Breast epithelium (tissue), 3 donors: ENCODE measurements around the gene ASPG.

Experiments
- CTCF ChIP-seq, 3 donors: fragments of 450-650 bp; IDR thresholded peaks; one replicate each; pipeline ENCODE4 v1.5.1; 2016 to 2017; ENCODE audit warnings: antibody characterized with exemption in 3 of 3, mild to moderate bottlenecking in 3 of 3, moderate library complexity in 3 of 3
- POLR2A ChIP-seq: fragments of 450-650 bp; IDR thresholded peaks from one replicate; pipeline ENCODE4 v1.6.1; 2016; ENCODE audit warnings: antibody characterized with exemption, mild to moderate bottlenecking, moderate library complexity

GRCh38 chr14:104137297-104138097 is 52.0 kb downstream of the ASPG start:
- TF ChIP-seq CTCF (IDR thresholded peaks at IDR 0.05), result peak; percentile 47 to 86 (median 77)
- TF ChIP-seq POLR2A, result no peak
